Adipocyte (in vitro differentiated cells): ENCODE results near the gene TMBIM6.
A peak's percentile ranks its signal among the peaks of the same experiment; 100 is the strongest.
"Not testable (repeated sequence)": the region's sequence is repeated elsewhere in the genome, so short reads cannot be mapped to it uniquely, and the experiment has no call there.

Experiments
- DNase-seq: peaks from one replicate; pipeline ENCODE4 v3.0.0-alpha.2; 2015; ENCODE audit warnings: low read depth
- H3K27me3 ChIP-seq: replicated peaks from 2 replicates; pipeline ENCODE4 v1.7.0; 2013; ENCODE audit warnings: mild to moderate bottlenecking, low read length, moderate library complexity; ENCODE audit not compliant: control insufficient read depth, insufficient read depth
- H3K36me3 ChIP-seq: 2 replicates; pipeline ENCODE4 v1.7.0; 2013; ENCODE audit warnings: low read length, mild to moderate bottlenecking, moderate library complexity; ENCODE audit not compliant: control insufficient read depth, insufficient read depth, severe bottlenecking
- H3K4me1 ChIP-seq: 2 replicates; pipeline ENCODE4 v1.7.0; 2013; ENCODE audit warnings: mild to moderate bottlenecking, low read length, moderate library complexity; ENCODE audit not compliant: control insufficient read depth, insufficient read depth
- H3K4me3 ChIP-seq: 2 replicates; pipeline ENCODE4 v1.7.0; 2013; ENCODE audit warnings: mild to moderate bottlenecking, low read length, moderate library complexity
- H3K9ac ChIP-seq: 2 replicates; pipeline ENCODE4 v1.7.0; 2013; ENCODE audit warnings: mild to moderate bottlenecking, low read length, moderate library complexity
- H3K9me3 ChIP-seq: 2 replicates; pipeline ENCODE4 v1.7.0; 2013; ENCODE audit warnings: mild to moderate bottlenecking, low read length, moderate library complexity; ENCODE audit not compliant: control insufficient read depth

The TMBIM6 gene

DNA sequence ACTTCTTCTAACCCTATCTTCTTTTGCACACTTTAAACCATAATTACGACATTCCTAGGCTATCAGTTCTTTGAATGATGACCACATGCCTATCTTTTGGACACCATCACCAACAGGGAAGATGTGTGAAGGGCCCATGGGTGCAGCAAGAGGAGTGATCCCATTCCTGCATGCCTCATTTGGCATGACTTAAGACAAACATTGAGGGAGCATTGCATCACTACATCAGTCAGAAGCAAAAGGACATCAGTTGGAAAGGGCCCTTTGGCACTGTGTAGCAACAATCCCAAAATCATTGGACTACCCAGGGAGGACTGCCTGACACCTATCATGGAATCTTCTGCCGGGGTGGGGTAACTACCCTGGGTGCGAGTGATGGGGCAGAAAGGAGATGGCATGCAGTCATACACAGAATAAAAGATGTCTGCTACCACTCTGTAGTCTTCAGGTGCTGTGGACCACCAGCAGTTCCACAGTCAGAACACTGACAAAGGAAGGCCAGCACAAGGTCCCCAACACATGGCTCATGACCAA, 10.7 kb upstream of the TMBIM6 start:
- no peaks in the 10 kb centered on the region for H3K27me3 ChIP-seq
- no peak for DNase-seq
- H3K4me1 ChIP-seq: peaks cover 3% of the 10 kb centered on the region
- H3K9ac ChIP-seq: no peak overlapping the region
- H3K36me3 ChIP-seq: no peaks in the 10 kb centered on the region
- H3K4me3 ChIP-seq: no peak overlapping the region
- no peaks in the 10 kb centered on the region for H3K9me3 ChIP-seq

DNA sequence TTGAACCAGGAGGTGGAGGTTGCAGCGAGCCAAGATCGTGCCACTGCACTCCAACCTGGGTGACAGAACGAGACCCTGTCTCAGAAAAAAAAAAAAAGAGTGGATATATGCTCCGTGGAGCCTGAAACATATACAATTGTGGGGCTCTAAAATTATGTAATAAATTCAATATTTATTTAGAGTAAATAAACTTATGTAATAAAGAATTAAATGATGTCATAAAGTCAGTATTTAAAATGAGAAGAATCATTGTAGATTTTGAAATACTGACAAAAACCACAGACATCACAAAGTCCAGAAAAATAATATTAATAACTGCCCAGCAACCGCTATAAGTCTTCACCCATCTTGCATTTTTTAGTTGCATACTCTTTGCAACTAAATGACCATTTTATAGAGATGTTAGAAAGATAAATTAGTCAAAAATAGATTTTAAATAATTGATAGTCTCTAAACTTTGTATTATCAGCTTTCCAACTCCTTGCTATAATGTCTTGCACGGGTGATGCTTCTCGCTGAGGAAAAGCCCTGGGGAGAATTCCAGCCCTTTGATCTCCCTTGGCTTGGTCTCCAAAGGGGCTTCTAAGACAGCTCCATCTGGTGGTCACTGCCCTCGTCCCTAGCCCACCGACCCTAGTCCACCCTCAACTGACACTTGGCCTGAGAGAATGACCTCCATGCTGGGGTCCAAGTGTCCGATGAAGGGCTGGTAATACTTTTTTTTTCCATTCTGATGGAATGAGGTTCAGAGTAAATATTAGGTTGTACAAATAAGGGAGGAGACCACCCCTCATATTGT, 7.9 kb upstream of the TMBIM6 start:
- Histone ChIP-seq H3K9ac (no peak overlapping the region), H3K9me3 (no peaks in the 10 kb centered on the region), H3K27me3 (no peaks in the 10 kb centered on the region), H3K4me1 (peaks cover 3% of the 10 kb centered on the region), H3K36me3 (no peaks in the 10 kb centered on the region), H3K4me3 (no peak overlapping the region)
- DNase-seq: no peak

DNA sequence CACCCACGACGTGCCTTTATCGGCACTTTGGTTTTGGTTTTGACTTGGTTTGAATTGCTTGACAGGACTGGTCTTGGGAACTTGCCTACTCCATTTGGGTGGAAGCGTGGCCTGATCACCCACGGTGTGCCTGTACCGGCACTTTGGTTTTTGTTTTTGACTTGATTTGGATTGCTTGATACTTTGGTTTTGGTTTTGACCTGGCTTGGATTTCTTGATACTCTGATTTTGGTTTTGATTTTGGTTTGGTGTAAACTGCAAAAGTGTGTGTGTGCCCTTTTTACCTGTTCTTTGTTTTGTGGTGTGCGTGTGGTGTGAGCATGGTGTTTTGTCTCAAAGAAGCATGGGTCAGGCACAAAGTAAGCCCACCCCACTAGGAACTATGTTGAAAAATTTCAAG, 6.5 kb upstream of the TMBIM6 start:
- not testable (repeated sequence) for H3K9me3 ChIP-seq, DNase-seq, H3K4me1 ChIP-seq, H3K4me3 ChIP-seq, H3K9ac ChIP-seq, H3K36me3 ChIP-seq, H3K27me3 ChIP-seq

DNA sequence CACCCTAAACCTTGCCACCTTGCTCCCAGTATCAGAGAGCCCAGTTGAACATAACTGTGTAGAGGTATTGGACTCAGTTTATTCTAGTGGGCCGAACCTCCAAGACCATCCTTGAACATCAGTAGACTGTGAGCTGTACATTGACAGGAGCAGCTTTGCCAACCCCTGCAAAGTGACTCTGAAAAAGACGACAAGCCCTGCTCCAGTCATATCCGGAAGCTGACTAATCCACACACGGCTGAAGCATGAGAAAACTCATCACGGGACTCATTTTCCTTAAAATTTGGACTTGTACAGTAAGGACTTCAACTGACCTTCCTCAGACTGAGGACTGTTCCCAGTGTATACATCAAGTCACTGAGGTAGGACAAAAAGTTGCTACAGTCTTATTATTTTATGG, 2.6 kb upstream of the TMBIM6 start:
- H3K27me3 ChIP-seq, H3K36me3 ChIP-seq, H3K4me1 ChIP-seq, H3K4me3 ChIP-seq, H3K9me3 ChIP-seq, DNase-seq, H3K9ac ChIP-seq: not testable (repeated sequence)

DNA sequence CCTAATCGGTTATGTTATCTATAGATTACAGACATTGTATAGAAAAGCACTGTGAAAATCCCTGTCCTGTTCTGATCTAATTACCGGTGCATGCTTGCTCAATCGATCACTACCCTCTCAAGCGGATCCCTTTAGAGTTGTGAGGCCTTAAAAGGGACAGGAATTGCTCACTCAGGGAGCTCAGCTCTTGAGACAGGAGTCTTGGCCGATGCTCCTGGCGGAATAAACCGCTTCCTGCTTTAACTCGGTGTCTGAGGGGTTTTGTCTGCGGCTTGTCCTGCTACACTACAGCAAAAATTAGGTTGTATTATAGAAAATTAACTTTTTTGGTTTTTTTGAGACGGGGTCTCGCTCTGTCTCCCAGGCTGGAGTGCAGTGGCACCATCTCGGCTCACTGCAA, 1.1 kb upstream of the TMBIM6 start:
- H3K9me3 ChIP-seq, H3K36me3 ChIP-seq, H3K9ac ChIP-seq, H3K27me3 ChIP-seq, H3K4me3 ChIP-seq, DNase-seq: not testable (repeated sequence)
- peaks cover 24% of the 10 kb centered on the region for H3K4me1 ChIP-seq

DNA sequence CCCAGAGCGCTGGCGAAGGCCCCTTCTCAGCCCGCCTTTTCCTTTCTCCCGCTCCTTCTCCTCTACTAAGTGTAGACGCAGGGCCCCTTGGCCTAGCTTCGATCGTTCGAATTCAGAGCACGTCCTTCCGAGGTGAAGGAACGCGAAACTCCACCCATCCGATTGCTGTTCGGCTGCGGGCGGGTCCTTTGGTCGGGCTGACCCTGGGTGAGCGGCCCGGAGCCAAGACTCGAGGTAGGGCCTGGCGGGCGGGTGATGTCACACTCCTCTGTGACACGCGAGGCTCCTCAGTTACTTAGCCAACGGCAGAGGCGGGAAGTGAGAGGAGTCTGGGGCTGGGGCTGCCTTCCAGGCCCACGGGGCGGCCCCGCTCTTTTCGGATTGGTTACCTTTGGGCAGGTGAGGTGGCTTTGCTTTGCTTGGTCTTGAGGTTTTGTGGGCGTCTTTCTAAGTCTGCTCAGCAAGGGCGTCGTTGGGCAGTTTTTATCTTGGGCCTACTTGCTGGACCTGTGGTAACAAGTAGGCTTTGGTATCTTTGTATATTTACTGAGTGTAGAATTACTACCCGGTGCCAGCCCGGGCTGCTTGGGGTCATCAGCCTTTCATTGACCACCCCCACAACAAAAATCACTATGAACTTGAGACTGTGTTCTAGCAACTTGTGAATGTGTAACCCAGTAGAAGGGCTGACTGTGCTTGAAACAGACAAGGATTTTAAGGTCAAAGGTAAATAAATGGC, 694 bp downstream of the TMBIM6 start:
- Histone ChIP-seq H3K27me3 (no peaks in the 10 kb centered on the region), H3K4me3 (peak overlapping the region; percentile 88), H3K36me3 (no peaks in the 10 kb centered on the region), H3K9me3 (no peaks in the 10 kb centered on the region), H3K4me1 (peaks cover 27% of the 10 kb centered on the region), H3K9ac (peak overlapping the region; percentile 94)
- peak; percentile 95 for DNase-seq

DNA sequence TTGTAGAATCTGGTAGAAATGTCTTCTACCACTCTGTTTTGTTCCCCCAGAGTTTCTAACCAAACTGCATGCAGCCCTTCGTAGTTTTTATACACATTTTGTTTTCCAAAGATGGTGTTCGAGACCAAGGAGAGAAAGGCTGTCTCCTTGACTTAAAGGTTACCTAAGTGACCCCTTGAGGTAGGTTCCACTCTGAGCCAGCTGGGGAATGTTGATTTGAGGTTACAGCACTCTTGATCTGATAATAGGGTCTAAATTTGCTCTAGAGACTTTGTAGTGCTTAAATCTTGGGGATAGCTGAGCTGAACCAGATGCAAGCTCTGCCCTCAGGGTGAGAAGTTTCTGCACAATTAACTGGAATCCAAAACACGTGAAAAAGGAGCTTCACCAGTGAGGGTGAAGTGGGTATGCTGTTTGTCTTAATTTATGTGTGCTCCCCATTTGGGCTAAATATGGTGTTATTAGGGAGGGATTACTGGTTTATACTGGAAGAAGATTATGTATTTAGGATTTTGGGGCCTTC, 3.1 kb downstream of the TMBIM6 start:
- H3K9me3 ChIP-seq: no peaks in the 10 kb centered on the region

DNA sequence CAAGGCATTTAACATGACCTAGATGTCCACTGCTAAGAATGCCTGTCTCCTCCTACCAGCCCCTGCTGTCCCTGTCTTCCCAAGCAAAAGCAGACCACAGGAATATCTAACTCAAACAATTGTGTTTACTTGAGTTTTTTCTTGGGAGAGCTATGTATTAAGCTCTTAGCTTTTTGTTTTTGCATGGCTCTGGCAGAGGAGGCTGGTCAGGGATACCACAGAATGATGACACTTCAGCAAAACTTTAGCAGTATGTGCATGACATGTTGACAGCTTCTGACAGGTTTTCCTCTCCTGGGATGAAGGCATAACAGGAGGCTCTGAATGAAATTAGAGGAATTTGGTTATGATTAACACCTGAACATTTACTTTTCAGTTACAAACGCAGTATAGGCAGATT, 6.9 kb downstream of the TMBIM6 start:
- Histone ChIP-seq H3K9ac (no peak overlapping the region), H3K4me3 (no peak overlapping the region), H3K9me3 (no peaks in the 10 kb centered on the region), H3K36me3 (peaks cover 22% of the 10 kb centered on the region), H3K27me3 (no peaks in the 10 kb centered on the region), H3K4me1 (peaks cover 43% of the 10 kb centered on the region)
- DNase-seq: peak; percentile 27

More for the DNA sequence above, 3.1 kb downstream of the TMBIM6 start:
- Histone ChIP-seq H3K4me1 (peaks cover 29% of the 10 kb centered on the region), H3K9ac (no peak overlapping the region), H3K27me3 (no peaks in the 10 kb centered on the region), H3K4me3 (peak overlapping the region; percentile 45), H3K36me3 (peaks cover 6% of the 10 kb centered on the region)
- DNase-seq: no peak

DNA sequence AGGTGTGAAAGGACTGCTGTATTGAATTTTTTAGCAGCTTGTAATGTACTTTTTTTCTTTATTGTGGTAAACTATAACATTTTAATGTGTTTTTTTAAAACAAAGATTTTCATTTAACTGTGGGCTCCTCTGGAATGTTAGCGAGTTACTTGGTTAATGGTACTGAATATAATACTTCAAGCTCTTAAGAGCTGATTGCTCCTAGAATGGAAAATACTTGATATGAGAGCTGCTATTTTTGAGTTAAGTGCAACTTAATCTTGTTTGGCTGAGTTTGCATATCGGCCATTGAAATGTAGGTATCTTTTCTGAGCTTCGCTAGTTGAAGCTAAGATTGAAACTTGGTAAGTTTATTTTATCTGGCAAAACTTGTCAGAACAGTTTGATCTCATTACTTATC, 7.4 kb downstream of the TMBIM6 start:
- Histone ChIP-seq H3K4me1 (peaks cover 43% of the 10 kb centered on the region), H3K36me3 (peaks cover 27% of the 10 kb centered on the region), H3K4me3 (no peak overlapping the region), H3K9me3 (no peaks in the 10 kb centered on the region), H3K27me3 (no peaks in the 10 kb centered on the region), H3K9ac (no peak overlapping the region)
- DNase-seq: no peak

DNA sequence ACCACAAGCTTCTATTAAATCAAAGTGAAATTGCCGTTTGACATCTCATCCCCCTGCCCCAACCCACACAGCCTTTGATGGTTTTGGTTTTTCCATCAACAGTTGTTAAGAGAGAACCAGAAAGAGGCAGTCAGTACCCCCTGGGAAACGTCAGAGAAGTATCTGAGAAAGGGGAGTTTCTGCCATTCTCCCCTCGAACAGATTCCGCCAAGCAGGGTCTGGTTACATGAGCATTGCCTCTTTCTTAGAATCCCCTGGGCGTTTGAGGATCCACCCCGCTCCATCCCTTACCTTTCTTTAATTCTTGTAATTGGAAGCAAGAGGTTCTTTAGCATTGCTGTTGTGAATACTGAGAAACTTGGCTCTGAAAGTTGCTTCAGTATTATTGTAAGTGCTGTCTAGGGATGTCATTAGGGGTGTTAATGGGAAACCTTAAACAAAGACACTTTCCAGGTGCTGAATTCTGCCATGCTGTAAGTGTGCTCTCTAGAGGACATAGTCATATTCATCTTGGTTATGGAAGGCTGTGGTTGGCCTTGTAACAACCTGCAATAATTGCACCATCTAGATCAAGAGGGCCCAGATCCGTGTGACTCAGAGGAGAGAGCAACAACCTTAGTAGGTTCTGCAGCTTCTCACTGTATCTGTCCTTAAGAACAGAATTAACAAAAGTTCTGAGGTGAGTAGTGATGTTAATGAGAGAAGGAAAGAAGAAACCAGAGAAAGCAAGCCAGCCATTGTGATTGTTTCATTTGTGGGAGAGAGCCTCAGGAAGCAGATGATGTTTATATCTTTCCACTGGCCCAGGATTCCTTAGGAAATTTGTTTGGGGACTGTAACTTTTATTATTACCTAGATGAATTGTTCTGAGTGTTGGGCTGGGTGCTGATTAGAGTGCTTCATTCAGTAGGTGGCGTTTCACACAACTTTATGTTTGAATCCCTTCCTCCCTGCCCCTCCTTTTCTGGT, 9.0 kb downstream of the TMBIM6 start:
- Histone ChIP-seq H3K27me3 (no peaks in the 10 kb centered on the region), H3K9ac (peak overlapping the region; percentile 25), H3K4me3 (no peak overlapping the region), H3K36me3 (peaks cover 40% of the 10 kb centered on the region), H3K4me1 (peaks cover 38% of the 10 kb centered on the region), H3K9me3 (no peaks in the 10 kb centered on the region)
- DNase-seq: peak; percentile 58
